H1 (cell line): Measurements from ENCODE around the gene FCAMR. TPM values are rescaled to one million over a fixed set of nuclear protein-coding genes. Genes with fewer than 3 reads are reported as not detected.

Experiments
- CTCF ChIA-PET: fragments of 300-600 bp; sonication (Branson Sonifier 250); formaldehyde crosslinking; loops from one replicate; lab custom pipeline; 2021; ENCODE audit not compliant: partially characterized antibody; lab: Charles Lee
- POLR2A ChIA-PET: fragments of 300-600 bp; sonication (Branson Sonifier 250); formaldehyde crosslinking; loops from one replicate; lab custom pipeline; 2021; ENCODE audit warnings: inconsistent platforms; ENCODE audit not compliant: partially characterized antibody; lab: Charles Lee
- DNase-seq, 2 experiments: peaks; one replicate each; pipeline versions ENCODE4 v3.0.0 to v3.0.0-alpha.2; 2010 to 2022; ENCODE audit warnings: low spot score in 2 of 2, low read depth in 1 of 2, mixed read lengths in 1 of 2
- FAIRE-seq: peaks from 2 replicates; lab custom pipeline; 2011; peaks lifted over from hg19 to GRCh38; lab: Jason Lieb, UNC
- H2AFZ ChIP-seq: 2 replicates; pipeline ENCODE4 v1.8.1; 2012; ENCODE audit warnings: low read length, inconsistent platforms
- H2AK5ac ChIP-seq: 2 replicates; pipeline ENCODE4 v1.6.1; 2013; ENCODE audit warnings: low read depth, low read length
- H2BK120ac ChIP-seq: replicated peaks from 2 replicates; pipeline ENCODE3; 2013; ENCODE audit warnings: low read depth, low read length, inconsistent platforms
- H2BK12ac ChIP-seq: 2 replicates; pipeline ENCODE4 v1.6.1; 2013; ENCODE audit warnings: low read depth, low read length
- H2BK15ac ChIP-seq: 2 replicates; pipeline ENCODE4 v1.6.1; 2013; ENCODE audit warnings: low read length
- H2BK20ac ChIP-seq: 2 replicates; pipeline ENCODE4 v1.6.1; 2013; ENCODE audit warnings: low read length
- H2BK5ac ChIP-seq: 2 replicates; pipeline ENCODE4 v1.6.1; 2013; ENCODE audit warnings: low read depth, low read length
- H3K14ac ChIP-seq: 2 replicates; pipeline ENCODE4 v1.6.1; 2013; ENCODE audit warnings: inconsistent platforms; ENCODE audit not compliant: insufficient read length
- H3K18ac ChIP-seq: 2 replicates; pipeline ENCODE4 v1.6.1; 2013; ENCODE audit warnings: low read length; ENCODE audit errors: extremely low read depth
- H3K23ac ChIP-seq: 2 replicates; pipeline ENCODE4 v1.6.1; 2013; ENCODE audit warnings: inconsistent platforms; ENCODE audit not compliant: insufficient read length
- H3K23me2 ChIP-seq: 2 replicates; pipeline ENCODE4 v1.6.1; 2013; ENCODE audit warnings: low read depth, low read length
- H3K27ac ChIP-seq: 2 replicates; pipeline ENCODE4 v1.6.1; 2011; ENCODE audit warnings: low read depth, low read length, inconsistent platforms
- H3K27me3 ChIP-seq, 4 experiments: replicated peaks in 1 of 4; 1 replicate in 1 of 4; 2 replicates in 3 of 4; pipeline versions ENCODE4 v1.6.1 to v1.8.1; 2011 to 2013; ENCODE audit warnings: low read length in 3 of 4, mild to moderate bottlenecking in 3 of 4, inconsistent platforms in 2 of 4, mixed read lengths in 2 of 4, moderate library complexity in 1 of 4; ENCODE audit not compliant: control insufficient read depth in 3 of 4, insufficient read depth in 3 of 4; ENCODE audit errors: extremely low read depth in 1 of 4
- H3K36me3 ChIP-seq, 4 experiments: 2 replicates each; pipeline versions ENCODE4 v1.6.1 to v1.8.1; 2011 to 2013; ENCODE audit warnings: mild to moderate bottlenecking in 4 of 4, low read length in 3 of 4, moderate library complexity in 2 of 4, control low read depth in 1 of 4, inconsistent platforms in 1 of 4; ENCODE audit not compliant: insufficient read depth in 4 of 4, control insufficient read depth in 2 of 4
- H3K4ac ChIP-seq: replicated peaks from 2 replicates; pipeline ENCODE3; 2013; ENCODE audit warnings: low read length, low read depth, mixed read lengths, inconsistent platforms; ENCODE audit not compliant: insufficient read length
- H3K4me1 ChIP-seq, 4 experiments: replicated peaks in 1 of 4; 1 replicate in 1 of 4; 2 replicates in 3 of 4; pipeline versions ENCODE4 v1.6.1 to v1.8.1; 2011 to 2013; ENCODE audit warnings: low read length in 3 of 4, inconsistent platforms in 2 of 4, mixed read lengths in 1 of 4; ENCODE audit not compliant: insufficient read depth in 4 of 4, control insufficient read depth in 3 of 4
- H3K4me2 ChIP-seq, 2 experiments: 2 replicates each; pipeline versions ENCODE4 v1.6.1 to v1.8.1; 2011 to 2013; ENCODE audit warnings: low read depth in 2 of 2, low read length in 2 of 2, control low read depth in 1 of 2, inconsistent platforms in 1 of 2, mild to moderate bottlenecking in 1 of 2; ENCODE audit not compliant: insufficient read depth in 1 of 2
- H3K4me3 ChIP-seq, 4 experiments: fragments of 200-600, 300-600 bp in 1 of 4; sonication (generic), shearing (Covaris generic), sonication (Bioruptor Twin) in 1 of 4; 2 replicates each; pipeline versions ENCODE4 v1.5.1 to v1.8.1; 2011 to 2016; ENCODE audit warnings: low read length in 4 of 4, low read depth in 3 of 4, control low read depth in 2 of 4, inconsistent platforms in 2 of 4, mild to moderate bottlenecking in 2 of 4, mixed read lengths in 1 of 4, moderate library complexity in 1 of 4; ENCODE audit not compliant: insufficient read depth in 2 of 4; ENCODE audit errors: extremely low read depth in 1 of 4
- H3K56ac ChIP-seq: replicated peaks from 2 replicates; pipeline ENCODE3; 2013; ENCODE audit warnings: low read depth, mild to moderate bottlenecking, mixed read lengths, low read length, inconsistent platforms; ENCODE audit not compliant: insufficient read length
- H3K79me1 ChIP-seq: 2 replicates; pipeline ENCODE4 v1.6.1; 2013; ENCODE audit warnings: low read depth, low read length, control low read depth
- H3K79me2 ChIP-seq, 2 experiments: 2 replicates each; pipeline versions ENCODE4 v1.6.1 to v1.8.1; 2012 to 2013; ENCODE audit warnings: low read length in 2 of 2, mild to moderate bottlenecking in 2 of 2, inconsistent platforms in 1 of 2; ENCODE audit not compliant: insufficient read depth in 2 of 2, control insufficient read depth in 1 of 2
- H3K9ac ChIP-seq, 4 experiments: replicated peaks in 1 of 4; 1 replicate in 1 of 4; 2 replicates in 3 of 4; pipeline versions ENCODE4 v1.6.1 to v1.8.1; 2011 to 2013; ENCODE audit warnings: low read depth in 3 of 4, low read length in 3 of 4, control low read depth in 2 of 4, mild to moderate bottlenecking in 2 of 4, moderate library complexity in 2 of 4, inconsistent platforms in 1 of 4; ENCODE audit errors: extremely low read depth in 1 of 4
- H3K9me3 ChIP-seq, 2 experiments: 2 replicates each; pipeline versions ENCODE4 v1.6.1 to v1.8.1; 2012 to 2013; ENCODE audit warnings: mild to moderate bottlenecking in 2 of 2, moderate library complexity in 2 of 2, control low read depth in 1 of 2, inconsistent platforms in 1 of 2, low read depth in 1 of 2, low read length in 1 of 2, mixed read lengths in 1 of 2; ENCODE audit not compliant: insufficient read depth in 2 of 2
- H4K20me1 ChIP-seq, 2 experiments: replicated peaks in 1 of 2; 2 replicates each; pipeline versions ENCODE3 to v1.8.1; 2011 to 2013; ENCODE audit warnings: inconsistent platforms in 2 of 2, low read length in 2 of 2, mild to moderate bottlenecking in 1 of 2; ENCODE audit not compliant: insufficient read depth in 2 of 2, control insufficient read depth in 1 of 2
- H4K5ac ChIP-seq: 2 replicates; pipeline ENCODE4 v1.6.1; 2013; ENCODE audit warnings: low read length, low read depth, mixed read lengths, inconsistent platforms; ENCODE audit not compliant: insufficient read length
- H4K8ac ChIP-seq: 2 replicates; pipeline ENCODE4 v1.8.0; 2013; ENCODE audit warnings: mild to moderate bottlenecking, moderate library complexity, low read length, inconsistent platforms; ENCODE audit not compliant: insufficient read depth; ENCODE audit errors: extremely low read depth
- H4K91ac ChIP-seq: replicated peaks from 2 replicates; pipeline ENCODE3; 2013; ENCODE audit warnings: low read length, mixed read lengths, inconsistent platforms; ENCODE audit not compliant: insufficient read length
- ATF2 ChIP-seq: IDR thresholded peaks from 2 replicates; pipeline ENCODE4 v1.6.1; 2012; ENCODE audit warnings: low read length, inconsistent platforms
- ATF3 ChIP-seq: IDR thresholded peaks from 2 replicates; pipeline ENCODE4 v1.6.1; 2011; ENCODE audit warnings: low read depth, mild to moderate bottlenecking, low read length; ENCODE audit not compliant: insufficient read depth
- BRCA1 ChIP-seq: IDR thresholded peaks from 2 replicates; pipeline ENCODE4 v1.6.1; 2012; ENCODE audit warnings: low read depth, low read length, improper control_type of control experiment
- HDAC6 ChIP-seq: IDR thresholded peaks from one replicate; pipeline ENCODE4 v1.7.1; 2012; ENCODE audit warnings: low read depth, mild to moderate bottlenecking, inconsistent platforms, low read length, moderate library complexity
- NRF1 ChIP-seq: IDR thresholded peaks from 2 replicates; pipeline ENCODE4 v1.6.1; 2011; ENCODE audit warnings: mild to moderate bottlenecking, low read depth, low read length, improper control_type of control experiment
- POLR2A ChIP-seq, 2 experiments: IDR thresholded peaks; 1 replicate in 1 of 2; 2 replicates in 1 of 2; pipeline ENCODE4 v1.6.1; 2011; ENCODE audit warnings: low read depth in 2 of 2, low read length in 2 of 2, mild to moderate bottlenecking in 2 of 2; ENCODE audit errors: control extremely low read depth in 1 of 2
- RBBP5 ChIP-seq: IDR thresholded peaks from 2 replicates; pipeline ENCODE4 v1.7.1; 2012; ENCODE audit warnings: low read depth, mild to moderate bottlenecking, inconsistent platforms, low read length, moderate library complexity, borderline replicate concordance
- SAP30 ChIP-seq: fragments of 300-600 bp; sonication (generic); IDR thresholded peaks from 2 replicates; pipeline ENCODE4 v1.7.1; 2012; ENCODE audit warnings: low read length, moderate library complexity, mild to moderate bottlenecking, inconsistent platforms; ENCODE audit not compliant: insufficient read depth, insufficient replicate concordance
- SIN3A ChIP-seq, 2 experiments: IDR thresholded peaks in 1 of 2; conservative IDR thresholded peaks in 1 of 2; 2 replicates each; pipeline ENCODE4 v1.6.1; 2011 to 2012; ENCODE audit warnings: low read length in 2 of 2, improper control_type of control experiment in 1 of 2, low read depth in 1 of 2, mild to moderate bottlenecking in 1 of 2
- TAF7 ChIP-seq: optimal IDR thresholded peaks from 2 replicates; pipeline ENCODE3; 2011; ENCODE audit warnings: low read depth, mild to moderate bottlenecking, inconsistent platforms, low read length, moderate library complexity, borderline replicate concordance
- TEAD4 ChIP-seq: IDR thresholded peaks from 2 replicates; pipeline ENCODE4 v1.6.1; 2012; ENCODE audit warnings: low read depth, low read length, inconsistent platforms, mixed read lengths
- WGBS, 2 experiments: shearing (Covaris generic) in 1 of 2; methylation state at CpG; one replicate each; pipeline versions ENCODE4 v1.1.6 to v1.1.7; 2013 to 2015; ENCODE audit warnings: low lambda C conversion rate in 2 of 2, mixed read lengths in 2 of 2, inconsistent platforms in 1 of 2, low coverage in 1 of 2, missing lambda C conversion rate in 1 of 2; ENCODE audit not compliant: insufficient replicate concordance in 2 of 2, insufficient coverage in 1 of 2, insufficient read length in 1 of 2; ENCODE audit errors: extremely low coverage in 1 of 2, missing lambda C conversion rate in 1 of 2; 5-methylcytosine and 5-hydroxymethylcytosine counted together
- polyA plus RNA-seq, 7 experiments: library from polyadenylated mRNA; depleted of rRNA in 3 of 7; stranded (reverse) in 5 of 7; unstranded in 2 of 7; fragments of >200 nt in 5 of 7; fragments of 200-250 nt in 2 of 7; gene quantifications; 1 replicate in 5 of 7; 2 replicates in 1 of 7; 4 replicates in 1 of 7; pipeline versions ENCODE4 v1.2.1 to v1.2.3, GENCODE V29; 2011 to 2013; ENCODE audit warnings: missing spikeins in 2 of 7, mixed read lengths in 2 of 7
- total RNA-seq: library from RNA; stranded (reverse); fragmentation: NEBNext Ultra II Directional; extraction: Animal tissue kit (Norgen Biotek cat#: 25700); gene quantifications from 2 replicates; pipeline ENCODE4 v1.2.1, GENCODE V29; 2021

FCAMR gene
- total and polyA plus RNA-seq, 2 of the 8 experiments (the other 6 are each of a cell fraction or from before 2014, with no cell fraction given): not detected

GRCh38 chr1:207006914-207007313 lies 36.7 kb upstream of the FCAMR start:
- H2BK20ac ChIP-seq: no peak overlapping the region
- no peak overlapping the region for H3K9ac ChIP-seq
- no peak overlapping the region for H3K4me3 ChIP-seq
- no peak overlapping the region for H2AK5ac ChIP-seq
- no peak overlapping the region for H4K5ac ChIP-seq
- H2BK12ac ChIP-seq: no peak overlapping the region
- H3K36me3 ChIP-seq: no peaks in the 10 kb centered on the region
- no peak overlapping the region for H3K4me2 ChIP-seq
- 76% methylated on average over 3 of the region's 3 CpGs; no CpG with 5 or more reads in 1 of the 2 experiments for WGBS, 2 experiments
- H3K79me1 ChIP-seq: no peaks in the 10 kb centered on the region
- no peak overlapping the region for H3K23ac ChIP-seq
- no peak overlapping the region for H4K91ac ChIP-seq
- no peaks in the 10 kb centered on the region for H4K20me1 ChIP-seq
- no peak for DNase-seq
- no peak overlapping the region for H2AFZ ChIP-seq
- no peaks in the 10 kb centered on the region; a peak in 1 of 7 replicates for H3K27me3 ChIP-seq
- H2BK5ac ChIP-seq: no peak overlapping the region
- H3K9me3 ChIP-seq: no peaks in the 10 kb centered on the region
- no peak overlapping the region for H3K18ac ChIP-seq
- no peak overlapping the region for H2BK120ac ChIP-seq
- no peak overlapping the region for H2BK15ac ChIP-seq
- ChIA-PET POLR2A (no interaction called here), CTCF (interaction anchor here (1.1 to 9.9 kb wide), 10 partner anchors 7 to 181 kb away, joined by 3 to 122 read pairs (median 10); partner anchors contain the start of gene C1orf116)
- 0 out of 7 replicates have a peak, but pooled peaks cover 0 to 2% (median 0%) of the 10 kb centered on the region in 4 experiments for H3K4me1 ChIP-seq
- H3K4ac ChIP-seq: no peak overlapping the region
- H3K79me2 ChIP-seq: no peaks in the 10 kb centered on the region
- no peaks in the 10 kb centered on the region for H3K23me2 ChIP-seq
- no peak overlapping the region for H3K14ac ChIP-seq
- no peak for FAIRE-seq
- no peak overlapping the region for H3K56ac ChIP-seq
- H4K8ac ChIP-seq: no peak overlapping the region
- no peak overlapping the region for H3K27ac ChIP-seq
- TF ChIP-seq NRF1 (no peak), TAF7 (no peak), ATF3 (no peak), BRCA1 (no peak), ATF2 (no peak), SIN3A (conservative IDR thresholded peaks at IDR 0.05 in 1 of 2, IDR thresholded peaks at IDR 0.05 in 1 of 2; ENCODE audit: low read depth in 1 of 2, low read length in 2 of 2) (no peak), SAP30 (no peak), HDAC6 (no peak), RBBP5 (no peak), TEAD4 (no peak), POLR2A (IDR thresholded peaks at IDR 0.05; ENCODE audit: control extremely low read depth in 1 of 2, low read depth in 2 of 2, low read length in 2 of 2) (no peak)
